Endothelial cell of umbilical vein (primary cell): ENCODE measurements around the gene WDR4.

ENCODE experiments used
- CTCF ChIP-seq, 2 donors: IDR thresholded peaks; 1 replicate in 1 of 2; 2 replicates in 1 of 2; pipeline ENCODE4 v1.5.1; 2011; ENCODE audit warnings: low read length in 2 of 2, mild to moderate bottlenecking in 2 of 2, moderate library complexity in 2 of 2, control low read depth in 1 of 2, inconsistent platforms in 1 of 2, low read depth in 1 of 2; ENCODE audit not compliant: insufficient read depth in 1 of 2; ENCODE audit errors: extremely low read depth in 1 of 2
- EZH2 ChIP-seq: IDR thresholded peaks from 2 replicates; pipeline ENCODE4 v1.6.1; 2012; ENCODE audit warnings: borderline replicate concordance, low read depth, mild to moderate bottlenecking, moderate library complexity, low read length, inconsistent platforms; ENCODE audit not compliant: severe bottlenecking
- GATA2 ChIP-seq: IDR thresholded peaks from 2 replicates; pipeline ENCODE4 v1.7.0; 2011; ENCODE audit warnings: low read depth, mild to moderate bottlenecking, moderate library complexity, mixed read lengths, low read length; ENCODE audit not compliant: insufficient read length, insufficient read depth
- JUN ChIP-seq: IDR thresholded peaks from 2 replicates; pipeline ENCODE4 v1.6.1; 2011; ENCODE audit warnings: borderline replicate concordance, low read depth; ENCODE audit not compliant: insufficient read length, insufficient read depth
- MAX ChIP-seq: IDR thresholded peaks from 2 replicates; pipeline ENCODE4 v1.6.1; 2011; ENCODE audit not compliant: insufficient read depth, insufficient read length
- MYC ChIP-seq: IDR thresholded peaks from one replicate; pipeline ENCODE4 v1.6.1; 2011; ENCODE audit warnings: mild to moderate bottlenecking, low read depth, low read length
- POLR2A ChIP-seq: IDR thresholded peaks from 2 replicates; pipeline ENCODE4 v1.6.1; 2012; ENCODE audit warnings: low read depth, mild to moderate bottlenecking, control low read depth, low read length
- POLR2AphosphoS5 ChIP-seq: IDR thresholded peaks from 2 replicates; pipeline ENCODE4 v1.6.1; 2012; ENCODE audit warnings: low read depth, mild to moderate bottlenecking, control low read depth, low read length, moderate library complexity; ENCODE audit not compliant: insufficient read depth

- TF ChIP-seq CTCF (IDR thresholded peaks at IDR 0.05; ENCODE audit: extremely low read depth in 1 of 2, insufficient read depth in 1 of 2, low read depth in 1 of 2, low read length in 2 of 2) (no peak), MAX (no peak), POLR2A (no peak), JUN (no peak), POLR2AphosphoS5 (no peak), EZH2 (no peak), GATA2 (no peak), MYC (no peak)
Measured at GRCh38 chr21:42837421-42838211, 41.7 kb downstream of the WDR4 start.
